ENCODE measurements around the gene CCDC39. TPM values are rescaled to one million over a fixed set of nuclear protein-coding genes. Genes with fewer than 3 reads are reported as not detected.
"Not testable (repeated sequence)": the region's sequence is repeated elsewhere in the genome, so short reads cannot be mapped to it uniquely, and the experiment has no call there.

CCDC39 gene
- total RNA-seq, 2 donors from 2014 or later, result not detected

DNA sequence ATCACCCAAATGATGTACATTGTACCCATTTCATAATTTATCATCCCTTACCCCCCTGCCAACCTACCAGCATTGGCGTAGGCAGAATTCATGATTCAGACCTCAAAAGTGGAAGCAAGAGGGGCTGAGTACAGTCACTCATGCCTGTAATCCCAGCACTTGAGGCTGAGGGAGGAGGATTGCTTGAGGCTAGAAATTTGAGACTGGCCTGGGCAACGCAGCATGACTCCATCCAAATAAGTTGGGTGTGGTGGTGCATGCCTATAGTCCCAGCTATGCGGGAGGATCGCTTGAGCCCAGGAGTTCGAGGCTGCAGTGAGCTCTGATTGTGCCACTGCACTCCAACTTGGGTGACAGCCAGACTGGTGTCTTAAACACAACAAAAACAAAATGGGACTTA lies 66.9 kb downstream of the CCDC39 start:
- ATAC-seq, result no peak
- Mint-ChIP-seq H3K27ac (peak overlapping the region; percentile 56), H3K36me3 (ENCODE audit: low read depth) (peaks cover 13% of the 10 kb centered on the region)

GRCh38 chr3:180611006-180611405 lies 68.3 kb downstream of the CCDC39 start:
- Mint-ChIP-seq H3K4me3 (no peak overlapping the region), H3K27me3 (no peaks in the 10 kb centered on the region), H3K27ac (no peak overlapping the region), H3K4me1 (peaks cover 11% of the 10 kb centered on the region), H3K36me3 (ENCODE audit: low read depth) (peaks cover 13% of the 10 kb centered on the region)
- ATAC-seq (no peak), DNase-seq (no peak)
- H3K9me3 ChIP-seq (ENCODE audit: control insufficient read depth, low read length, poor library complexity, severe bottlenecking), result no peaks in the 10 kb centered on the region

More for the DNA sequence above, 66.9 kb downstream of the CCDC39 start:
- Mint-ChIP-seq H3K4me1 (peaks cover 11% of the 10 kb centered on the region), H3K27me3 (no peaks in the 10 kb centered on the region), H3K4me3 (no peak overlapping the region)
- DNase-seq, result no peak
- H3K9me3 ChIP-seq (ENCODE audit: control insufficient read depth, low read length, poor library complexity, severe bottlenecking), result no peaks in the 10 kb centered on the region

- H3K4me1 Mint-ChIP-seq, result peaks cover 17% of the 10 kb centered on the region
- H3K27me3 Mint-ChIP-seq, result peaks cover 20% of the 10 kb centered on the region
- H3K36me3 Mint-ChIP-seq (ENCODE audit: low read depth), result no peaks in the 10 kb centered on the region
- ATAC-seq, result peak; percentile 92
- peak within 1 kb of the TSS; percentile 96 for H3K27ac Mint-ChIP-seq
- DNase-seq, result peak; percentile 76 to 91 (median 85)
- peak within 1 kb of the TSS; percentile 94 for H3K4me3 Mint-ChIP-seq
- no peaks in the 10 kb centered on the region for H3K9me3 ChIP-seq (ENCODE audit: control insufficient read depth, low read length, poor library complexity, severe bottlenecking)
These were observed 77.3 kb downstream of the CCDC39 start, which contains the start of gene TTC14 for GRCh38 chr3:180601688-180602666. TTC14 (plus strand) TSS chr3:180602163; CDS start chr3:180602262, 99 bp downstream.

DNA sequence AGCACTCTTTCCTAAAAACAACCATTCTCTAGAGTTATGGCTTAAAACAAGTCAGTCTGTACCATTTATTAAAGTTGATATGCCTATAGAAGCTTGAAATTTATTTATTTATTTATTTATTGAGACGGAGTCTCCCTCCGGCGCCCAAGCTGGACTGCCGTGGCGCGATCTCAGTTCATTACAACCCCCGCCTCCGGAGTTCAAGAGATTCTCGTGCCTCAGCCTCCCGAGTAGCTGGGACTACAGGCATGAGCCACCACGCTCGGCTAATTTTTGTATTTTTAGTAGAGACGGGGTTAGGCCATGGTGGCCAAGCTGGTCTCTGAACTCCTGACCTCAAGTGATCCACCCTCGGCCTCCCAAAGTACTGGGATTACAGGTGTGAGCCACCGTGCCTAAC lies 78.8 kb downstream of the CCDC39 start:
- Mint-ChIP-seq H3K36me3 (ENCODE audit: low read depth) (no peaks in the 10 kb centered on the region), H3K4me1 (peaks cover 17% of the 10 kb centered on the region), H3K27me3 (peaks cover 25% of the 10 kb centered on the region), H3K4me3 (peak overlapping the region; percentile 15), H3K27ac (no peak overlapping the region)
- no peaks in the 10 kb centered on the region for H3K9me3 ChIP-seq (ENCODE audit: control insufficient read depth, low read length, poor library complexity, severe bottlenecking)
- DNase-seq (no peak), ATAC-seq (no peak)

DNA sequence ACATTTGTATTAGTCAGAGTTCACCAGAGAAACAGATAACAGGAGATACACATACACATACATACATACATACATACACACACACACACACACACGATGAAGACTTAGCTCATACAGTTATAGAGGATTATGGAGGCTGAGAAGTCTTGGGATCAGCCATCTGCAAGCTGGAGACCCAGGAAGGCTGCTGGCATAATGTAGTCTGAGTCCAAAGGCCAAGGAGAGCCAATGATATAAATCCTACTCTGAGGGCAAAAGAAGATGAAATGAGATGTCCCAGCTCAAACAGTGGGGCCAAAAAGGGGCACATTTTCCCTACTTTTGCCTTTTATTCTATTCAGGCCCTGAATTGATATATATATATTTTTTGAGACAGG lies 83.7 kb downstream of the CCDC39 start:
- Mint-ChIP-seq H3K4me1 (no peaks in the 10 kb centered on the region), H3K4me3 (no peak overlapping the region), H3K27me3 (peaks cover 52% of the 10 kb centered on the region), H3K36me3 (ENCODE audit: low read depth) (no peaks in the 10 kb centered on the region), H3K27ac (no peak overlapping the region)
- no peak for DNase-seq
- no peak for ATAC-seq
- no peaks in the 10 kb centered on the region for H3K9me3 ChIP-seq (ENCODE audit: control insufficient read depth, low read length, poor library complexity, severe bottlenecking)

GRCh38 chr3:180594631-180595558 lies 84.4 kb downstream of the CCDC39 start:
- H3K9me3 ChIP-seq (ENCODE audit: control insufficient read depth, low read length, poor library complexity, severe bottlenecking), result no peaks in the 10 kb centered on the region
- H3K4me3 Mint-ChIP-seq, result no peak overlapping the region
- peaks cover 51% of the 10 kb centered on the region for H3K27me3 Mint-ChIP-seq
- no peak for DNase-seq
- no peak overlapping the region for H3K27ac Mint-ChIP-seq
- no peaks in the 10 kb centered on the region for H3K36me3 Mint-ChIP-seq (ENCODE audit: low read depth)
- no peak for ATAC-seq
- no peaks in the 10 kb centered on the region for H3K4me1 Mint-ChIP-seq

- H3K9me3 ChIP-seq (ENCODE audit: control insufficient read depth, low read length, poor library complexity, severe bottlenecking); ATAC-seq; H3K27ac Mint-ChIP-seq; H3K36me3 Mint-ChIP-seq (ENCODE audit: low read depth); H3K4me3 Mint-ChIP-seq; DNase-seq; H3K4me1 Mint-ChIP-seq: not testable (repeated sequence)
- H3K27me3 Mint-ChIP-seq, result peaks cover 47% of the 10 kb centered on the region
These were observed 85.7 kb downstream of the CCDC39 start for GRCh38 chr3:180593631-180594030.

DNA sequence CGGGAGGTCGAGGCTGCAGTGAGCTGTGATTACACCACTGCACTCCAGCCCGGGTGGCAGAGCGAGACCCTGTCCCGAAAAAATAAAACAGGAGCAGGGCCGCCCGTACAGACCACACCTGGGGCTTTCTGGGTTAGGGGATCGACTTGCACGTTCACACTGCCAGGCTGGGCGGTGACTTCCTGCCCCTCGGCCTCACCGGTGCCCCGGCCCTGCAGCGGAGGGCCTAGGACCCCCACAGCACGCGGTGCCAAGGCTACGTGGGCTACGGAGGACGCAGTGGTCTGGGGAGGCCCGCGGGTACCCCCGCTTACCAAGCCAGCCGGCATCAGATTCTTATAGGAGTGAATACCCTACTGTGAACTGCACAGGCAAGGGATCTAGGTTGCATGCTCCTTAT lies 88.9 kb downstream of the CCDC39 start:
- H3K9me3 ChIP-seq (ENCODE audit: control insufficient read depth, low read length, poor library complexity, severe bottlenecking), result no peaks in the 10 kb centered on the region
- DNase-seq (peak in 1 of 3 donors; percentile 11), ATAC-seq (no peak)
- H3K4me3 Mint-ChIP-seq, result no peak overlapping the region
- no peaks in the 10 kb centered on the region for H3K36me3 Mint-ChIP-seq (ENCODE audit: low read depth)
- H3K27ac Mint-ChIP-seq, result no peak overlapping the region
- peaks cover 57% of the 10 kb centered on the region for H3K27me3 Mint-ChIP-seq
- H3K4me1 Mint-ChIP-seq, result no peaks in the 10 kb centered on the region

DNA sequence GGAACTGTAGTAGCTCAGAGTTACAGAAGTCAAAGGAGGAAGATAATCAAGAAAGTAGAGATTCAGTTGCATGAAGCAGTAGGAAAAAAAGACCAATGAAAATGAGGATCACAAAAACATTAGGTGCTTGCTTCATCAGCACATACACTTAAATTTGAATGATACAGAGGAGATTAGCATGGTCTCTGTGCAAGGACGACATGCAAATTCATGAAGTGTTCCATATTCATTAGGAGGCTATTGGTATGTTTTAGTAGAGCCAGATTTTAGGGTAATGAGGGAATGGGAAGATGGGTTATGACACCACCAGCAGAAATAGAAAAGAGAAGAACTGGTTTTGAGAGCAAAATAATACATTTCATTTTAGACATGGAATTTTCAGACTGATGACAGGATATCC lies 98.4 kb downstream of the CCDC39 start:
- DNase-seq, result no peak
- Mint-ChIP-seq H3K4me3 (no peak overlapping the region), H3K27me3 (peaks cover 44% of the 10 kb centered on the region), H3K4me1 (no peaks in the 10 kb centered on the region), H3K36me3 (ENCODE audit: low read depth) (no peaks in the 10 kb centered on the region), H3K27ac (no peak overlapping the region)
- H3K9me3 ChIP-seq (ENCODE audit: control insufficient read depth, low read length, poor library complexity, severe bottlenecking), result no peaks in the 10 kb centered on the region
- ATAC-seq, result no peak

DNA sequence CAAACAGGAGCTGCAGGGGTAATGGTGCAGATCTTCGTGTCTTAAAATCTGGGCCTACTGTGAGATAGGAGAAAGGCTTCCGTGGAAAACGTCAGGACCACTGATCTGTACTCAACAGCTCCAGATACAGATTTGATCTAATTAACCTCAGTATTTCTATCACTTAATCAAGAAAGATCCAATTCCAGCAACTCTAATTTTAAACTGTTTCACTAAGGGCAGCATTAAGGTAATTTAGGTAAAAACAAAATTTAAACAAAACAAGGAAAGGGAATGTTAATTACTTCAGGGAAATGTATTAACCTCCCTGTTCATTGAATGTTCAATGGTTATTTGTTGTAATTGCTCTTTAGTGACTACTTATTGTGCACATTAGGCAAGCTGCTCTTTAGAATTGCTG lies 103.7 kb downstream of the CCDC39 start:
- H3K9me3 ChIP-seq (ENCODE audit: control insufficient read depth, low read length, poor library complexity, severe bottlenecking), result no peaks in the 10 kb centered on the region
- ATAC-seq (no peak), DNase-seq (no peak)
- H3K4me1 Mint-ChIP-seq, result no peaks in the 10 kb centered on the region
- peaks cover 13% of the 10 kb centered on the region for H3K27me3 Mint-ChIP-seq
- H3K4me3 Mint-ChIP-seq, result no peak overlapping the region
- no peak overlapping the region for H3K27ac Mint-ChIP-seq
- no peaks in the 10 kb centered on the region for H3K36me3 Mint-ChIP-seq (ENCODE audit: low read depth)

DNA sequence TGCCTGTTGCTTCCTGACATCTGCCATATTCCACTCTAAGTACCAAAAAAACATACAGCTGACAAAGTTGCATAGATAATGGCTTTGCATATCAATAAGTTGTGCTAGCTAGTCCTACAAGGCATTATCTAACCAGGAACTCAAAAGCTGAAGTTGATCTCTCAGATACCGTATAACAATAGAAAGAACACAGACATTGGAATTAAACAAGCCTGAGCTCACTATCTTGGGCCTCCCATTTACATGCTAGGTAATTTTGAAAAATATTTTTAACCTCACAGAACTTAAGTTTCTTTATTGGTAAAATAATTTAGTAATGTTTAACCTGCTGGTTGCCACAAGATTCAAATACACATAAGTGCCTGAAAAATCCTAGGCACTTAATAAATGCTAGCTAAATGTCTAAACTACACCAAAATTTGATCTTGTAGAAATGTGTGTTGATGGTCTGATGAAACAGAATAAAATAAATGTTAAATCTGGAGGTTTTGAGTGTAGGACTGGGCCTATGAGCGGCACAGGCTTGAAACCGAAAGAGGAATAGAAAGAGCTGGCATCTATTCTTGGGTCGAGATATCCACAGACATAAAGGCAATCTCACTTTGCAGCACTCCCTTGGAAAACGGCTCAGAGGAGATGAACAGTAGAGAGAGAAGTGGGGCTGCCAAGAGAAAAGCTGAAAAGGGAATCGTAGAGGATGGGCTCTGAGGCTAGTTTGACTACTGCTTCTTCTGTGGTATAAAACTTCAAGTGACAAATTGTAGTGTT lies 107.3 kb downstream of the CCDC39 start:
- H3K27ac Mint-ChIP-seq, result no peak overlapping the region
- no peaks in the 10 kb centered on the region for H3K4me1 Mint-ChIP-seq
- no peaks in the 10 kb centered on the region for H3K9me3 ChIP-seq (ENCODE audit: control insufficient read depth, low read length, poor library complexity, severe bottlenecking)
- DNase-seq (no peak), ATAC-seq (no peak)
- H3K4me3 Mint-ChIP-seq, result no peak overlapping the region
- H3K36me3 Mint-ChIP-seq (ENCODE audit: low read depth), result no peaks in the 10 kb centered on the region
- peaks cover 20% of the 10 kb centered on the region for H3K27me3 Mint-ChIP-seq

DNA sequence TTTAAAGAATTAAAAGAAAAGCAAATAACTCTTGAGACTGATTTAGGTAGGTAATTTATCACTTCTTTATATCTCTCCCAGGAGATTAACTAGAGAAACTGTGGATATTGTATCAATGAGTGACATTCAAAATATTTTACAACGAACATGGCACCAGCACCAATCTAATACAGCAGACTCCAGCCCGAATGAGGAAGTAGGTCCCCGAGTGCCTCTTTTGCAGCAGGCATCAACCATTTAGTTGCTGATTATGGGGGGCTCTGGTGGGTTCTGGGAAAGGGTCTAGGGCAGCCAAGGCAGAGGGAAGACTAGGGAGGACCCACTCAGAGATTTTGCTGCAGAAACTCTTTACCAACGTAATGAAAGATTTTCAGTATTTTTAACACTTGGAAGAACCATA lies 109.1 kb downstream of the CCDC39 start:
- no peak overlapping the region for H3K4me3 Mint-ChIP-seq

More for the DNA sequence above, 109.1 kb downstream of the CCDC39 start:
- no peak overlapping the region for H3K27ac Mint-ChIP-seq
- no peaks in the 10 kb centered on the region for H3K9me3 ChIP-seq (ENCODE audit: control insufficient read depth, low read length, poor library complexity, severe bottlenecking)
- ATAC-seq, result no peak
- no peaks in the 10 kb centered on the region for H3K36me3 Mint-ChIP-seq (ENCODE audit: low read depth)
- DNase-seq, result no peak
- peaks cover 20% of the 10 kb centered on the region for H3K27me3 Mint-ChIP-seq
- no peaks in the 10 kb centered on the region for H3K4me1 Mint-ChIP-seq

All from T-helper 17 cell (primary cell).